Myocyte (in vitro differentiated cells): ENCODE data around the gene RINT1. TPM values are rescaled to one million over a fixed set of nuclear protein-coding genes. Genes with fewer than 3 reads are reported as not detected.
A peak's percentile ranks its signal among the peaks of the same experiment; 100 is the strongest.

Experiments used
- DNase-seq: peaks from one replicate; pipeline ENCODE4 v3.0.0-alpha.2; 2012; ENCODE audit warnings: low read depth
- total RNA-seq: library from RNA; depleted of rRNA; stranded (reverse); fragments of >200 nt; gene quantifications from 2 replicates; pipeline ENCODE4 v1.2.3, GENCODE V29; 2014

RINT1 gene
- total RNA-seq, 1 donor from 2014 or later, result 19.1 TPM

DNA sequence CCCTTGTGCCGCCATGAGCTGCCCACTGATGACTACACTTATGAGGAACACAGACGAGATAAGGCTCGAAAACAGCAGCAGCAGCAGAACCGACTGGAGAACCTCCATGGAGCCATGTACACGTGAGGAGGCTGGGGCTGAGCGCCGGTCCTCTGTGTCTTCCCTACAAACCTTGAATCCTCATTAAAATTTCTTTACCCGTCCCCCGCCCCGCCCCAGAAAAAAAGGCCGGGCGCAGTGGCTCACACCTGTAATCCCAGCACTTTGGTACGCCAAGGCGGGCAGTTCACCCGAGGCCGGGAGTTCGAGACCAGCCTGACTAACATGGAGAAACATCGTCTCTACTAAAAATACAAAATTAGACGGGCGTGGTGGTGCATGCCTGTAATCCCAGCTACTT, 1.5 kb upstream of the RINT1 start:
- DNase-seq, result no peak

- DNase-seq, result peak; percentile 5
Observed at GRCh38 chr7:105532709-105533460, 884 bp downstream of the RINT1 start.

DNA sequence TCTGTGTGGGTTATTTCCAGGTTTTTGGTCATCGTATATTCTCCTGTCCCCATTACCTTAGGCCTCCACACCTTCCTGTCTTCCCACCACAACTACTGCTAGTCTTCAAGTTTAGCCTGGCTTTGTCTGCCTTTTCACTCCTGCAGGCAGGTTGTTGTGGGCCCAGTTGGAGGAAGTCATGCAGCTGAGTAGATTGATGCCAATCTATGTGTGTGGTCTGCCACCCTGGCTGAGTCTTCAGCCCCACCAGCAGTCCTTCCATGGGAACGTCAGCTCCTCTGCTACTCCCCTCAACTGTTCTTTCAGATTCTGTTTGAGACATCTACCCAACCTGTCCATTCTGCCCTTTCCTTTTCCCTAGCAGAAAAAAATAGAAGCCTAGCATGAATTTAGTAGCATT, 6.3 kb downstream of the RINT1 start:
- DNase-seq, result no peak

DNA sequence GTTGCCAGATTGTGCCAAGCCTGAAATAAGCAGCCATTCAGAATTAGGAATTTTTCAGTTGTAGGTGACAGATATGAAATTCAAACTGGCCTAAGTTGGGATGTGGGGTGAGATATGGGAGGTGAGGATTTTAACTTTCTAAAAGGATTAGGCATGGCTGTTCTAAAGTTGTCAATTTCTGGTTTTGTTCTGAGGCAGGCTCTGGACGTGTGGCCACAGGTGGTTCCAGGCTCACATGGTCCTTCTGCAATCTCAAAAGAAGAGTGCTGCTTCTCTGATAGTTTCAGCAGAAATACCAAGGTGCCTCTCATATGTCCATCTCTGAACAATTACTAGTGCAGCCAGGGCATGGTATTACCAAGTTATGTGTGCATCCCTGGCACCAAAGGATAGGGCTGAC, 27.9 kb downstream of the RINT1 start:
- DNase-seq, result peak; percentile 30

DNA sequence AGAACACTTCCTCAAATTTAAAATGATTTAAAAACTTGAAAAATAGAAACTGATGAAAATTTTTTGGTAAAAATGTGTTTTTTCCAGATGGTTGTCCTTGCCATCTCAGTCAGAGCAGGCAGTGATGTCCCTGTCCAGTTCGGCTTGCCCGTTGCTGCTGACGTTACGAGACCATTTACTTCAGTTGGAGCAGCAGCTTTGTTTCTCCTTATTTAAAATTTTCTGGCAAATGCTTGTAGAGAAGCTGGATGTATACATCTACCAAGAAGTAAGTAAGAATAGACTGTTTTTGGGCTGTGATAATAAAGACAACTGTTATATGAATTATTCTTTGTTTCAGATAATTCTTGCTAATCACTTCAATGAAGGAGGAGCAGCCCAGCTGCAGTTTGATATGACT, 33.2 kb downstream of the RINT1 start:
- DNase-seq, result no peak

DNA sequence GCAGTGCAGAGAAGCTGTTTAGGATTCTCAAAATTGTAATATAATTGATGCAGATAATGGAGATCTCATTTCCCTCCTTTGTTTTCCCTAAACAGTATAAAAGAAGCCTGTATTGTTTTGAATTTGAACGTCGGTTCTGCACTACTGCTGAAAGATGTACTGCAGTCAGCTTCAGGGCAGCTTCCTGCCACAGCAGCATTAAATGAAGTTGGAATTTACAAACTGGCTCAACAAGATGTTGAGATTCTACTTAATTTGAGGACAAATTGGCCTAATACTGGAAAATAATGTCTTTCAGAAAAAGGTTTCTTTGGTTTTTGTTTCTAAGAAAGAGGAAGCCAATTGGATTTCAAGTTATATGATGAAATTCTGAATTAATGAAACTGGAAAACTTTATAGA, 35.0 kb downstream of the RINT1 start:
- DNase-seq, result no peak

GRCh38 chr7:105567821-105568220, 35.8 kb downstream of the RINT1 start:
- no peak for DNase-seq

- DNase-seq, result no peak
Observed at GRCh38 chr7:105571891-105572290, 39.9 kb downstream of the RINT1 start.

- DNase-seq, result peak; percentile 79
Observed at GRCh38 chr7:105577251-105577650, 45.2 kb downstream of the RINT1 start.

DNA sequence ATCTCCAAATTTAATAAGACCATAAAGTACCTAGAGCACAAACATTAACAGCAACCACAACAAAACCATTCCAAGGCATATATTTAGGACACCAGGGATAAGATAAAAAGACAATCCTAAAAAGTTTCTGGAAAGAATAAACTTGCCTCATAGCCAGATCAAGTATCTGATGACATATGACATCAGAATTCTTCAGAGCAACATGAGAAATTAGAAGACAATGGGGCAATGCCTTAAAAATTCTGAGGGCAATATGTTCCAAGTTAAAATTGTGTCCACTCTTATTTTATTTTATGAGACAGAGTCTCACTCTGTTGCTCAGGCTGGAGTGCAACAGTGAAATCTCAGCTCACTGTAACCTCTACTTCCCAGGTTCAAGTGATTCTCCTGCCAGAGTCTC, 46.5 kb downstream of the RINT1 start:
- DNase-seq, result peak; percentile 37

GRCh38 chr7:105580022-105580740, 48.2 kb downstream of the RINT1 start:
- no peak for DNase-seq

DNA sequence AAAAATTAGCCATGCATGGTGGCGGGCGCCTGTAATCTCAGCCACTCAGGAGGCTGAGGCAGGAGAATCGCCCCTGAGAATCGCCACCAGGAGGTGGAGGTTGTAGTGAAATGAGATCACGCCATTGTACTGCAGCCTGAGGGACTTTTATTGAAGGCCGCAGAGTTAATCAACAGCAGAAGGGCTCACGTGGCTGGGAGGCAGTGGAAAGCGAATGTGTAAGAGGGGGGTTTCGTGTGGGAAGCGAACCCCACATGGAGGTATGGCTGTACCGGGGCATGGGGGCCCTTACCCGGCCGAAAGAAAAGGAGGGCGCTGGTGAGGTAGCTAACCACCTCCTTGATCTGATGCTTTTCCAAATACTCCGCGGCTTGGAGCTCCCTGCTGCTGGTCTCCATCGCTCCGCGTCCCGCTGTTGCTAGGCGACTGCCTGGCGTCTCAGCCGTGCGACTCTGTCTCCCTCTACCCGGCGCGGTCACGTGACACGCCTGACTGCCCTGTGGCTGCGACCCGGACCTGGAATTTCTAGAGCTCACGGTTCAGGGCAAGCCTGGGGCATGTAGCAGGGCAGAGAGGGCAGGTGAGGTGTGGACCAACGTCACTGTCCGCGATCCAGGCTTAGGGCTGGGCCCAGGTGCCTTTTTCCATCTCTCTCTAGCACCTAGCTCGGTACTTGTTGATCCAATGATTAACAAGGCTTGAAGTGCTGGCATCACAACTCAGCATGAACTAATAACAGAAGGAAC, 49.2 kb downstream of the RINT1 start, which contains the start of gene EFCAB10:
Gene EFCAB10, minus strand, starts transcription at position 428 of the 746 bp plus-strand sequence. Its CDS starts 30 bp downstream, at position 398.
- peak; percentile 60 for DNase-seq

GRCh38 chr7:105583061-105583460, 51.1 kb downstream of the RINT1 start:
- no peak for DNase-seq

DNA sequence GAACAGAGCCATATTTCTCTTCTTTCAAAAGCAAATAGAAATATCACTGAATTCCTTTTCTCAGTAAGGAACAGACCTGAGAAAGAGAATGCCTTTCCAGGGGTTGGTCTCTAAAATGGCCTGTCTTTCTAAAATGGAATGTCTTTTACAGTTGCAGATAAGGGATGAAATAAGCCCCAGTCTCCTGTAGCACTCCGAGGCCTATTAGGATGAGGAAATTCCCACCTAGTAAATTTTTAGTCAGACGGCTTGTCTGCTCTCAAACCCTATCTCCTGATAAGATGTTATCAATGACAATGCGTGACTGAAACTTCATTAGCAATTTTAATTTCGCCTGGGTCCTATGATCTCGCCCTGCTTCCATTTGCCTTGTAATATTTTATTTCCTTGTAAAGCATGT, 52.2 kb downstream of the RINT1 start:
- no peak for DNase-seq

DNA sequence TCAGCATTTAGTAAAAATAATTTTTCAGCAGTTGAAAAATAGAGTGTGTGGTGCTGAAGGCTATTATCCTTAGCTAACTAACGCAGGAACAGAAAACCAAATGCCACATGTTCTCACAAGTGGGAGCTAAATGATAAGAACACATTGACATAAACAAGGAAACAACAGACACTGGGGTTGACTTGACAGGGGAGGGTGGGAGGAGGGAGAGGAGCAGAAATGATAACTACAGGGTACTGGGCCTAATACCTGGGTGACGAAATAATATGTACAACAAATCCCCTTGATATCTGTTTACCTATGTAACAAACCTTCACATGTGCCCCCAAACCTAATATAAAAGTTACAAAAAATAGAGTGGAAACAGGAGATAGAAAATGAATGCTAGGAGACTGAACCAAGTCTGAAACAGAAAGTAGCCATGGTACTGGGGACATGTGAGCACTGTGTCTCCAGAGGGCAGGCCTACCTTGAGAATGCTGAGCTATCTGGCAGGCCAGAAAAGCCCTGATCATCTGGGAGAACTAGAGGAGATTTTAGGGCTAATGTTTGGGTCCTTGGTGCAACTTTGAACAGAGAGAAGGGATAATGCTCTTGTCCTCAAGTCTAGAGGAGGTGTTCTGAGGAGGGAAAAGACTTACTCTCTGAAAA, 54.0 kb downstream of the RINT1 start:
- DNase-seq, result no peak

DNA sequence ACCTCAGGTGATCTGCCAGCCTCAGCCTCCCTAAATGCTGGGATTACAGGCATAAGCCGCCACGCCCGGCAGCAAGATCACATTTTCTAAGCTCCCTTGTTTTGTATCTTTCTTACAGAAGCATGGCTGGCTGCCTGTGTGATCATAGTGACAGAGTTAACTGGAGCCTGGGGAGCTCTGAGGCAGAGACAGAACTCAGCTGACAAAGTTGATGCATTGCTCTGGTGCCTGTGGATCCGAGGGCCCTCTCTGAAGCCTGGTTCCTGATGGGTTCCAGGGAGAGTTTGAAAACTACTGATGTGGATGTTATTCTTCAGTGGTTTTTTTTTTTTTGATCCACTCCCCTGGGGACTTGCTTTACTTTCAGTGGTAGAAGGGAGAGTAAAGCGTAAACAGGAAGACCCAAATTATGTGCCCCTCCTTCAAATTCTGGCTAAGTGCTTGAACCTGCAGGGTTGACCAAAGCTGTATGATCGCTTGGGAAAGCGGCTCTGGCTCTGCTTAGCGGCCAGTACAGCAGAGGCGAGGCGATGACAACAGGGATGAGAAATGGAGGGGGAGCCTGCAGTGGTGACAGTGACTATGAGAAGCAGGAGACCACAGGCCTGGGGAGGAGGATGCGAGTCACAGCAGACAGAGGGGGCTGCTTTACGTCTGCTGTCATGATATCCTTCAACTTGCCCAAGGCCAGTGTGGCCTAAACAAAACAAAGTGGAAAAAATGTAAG, 56.1 kb downstream of the RINT1 start:
- no peak for DNase-seq

DNA sequence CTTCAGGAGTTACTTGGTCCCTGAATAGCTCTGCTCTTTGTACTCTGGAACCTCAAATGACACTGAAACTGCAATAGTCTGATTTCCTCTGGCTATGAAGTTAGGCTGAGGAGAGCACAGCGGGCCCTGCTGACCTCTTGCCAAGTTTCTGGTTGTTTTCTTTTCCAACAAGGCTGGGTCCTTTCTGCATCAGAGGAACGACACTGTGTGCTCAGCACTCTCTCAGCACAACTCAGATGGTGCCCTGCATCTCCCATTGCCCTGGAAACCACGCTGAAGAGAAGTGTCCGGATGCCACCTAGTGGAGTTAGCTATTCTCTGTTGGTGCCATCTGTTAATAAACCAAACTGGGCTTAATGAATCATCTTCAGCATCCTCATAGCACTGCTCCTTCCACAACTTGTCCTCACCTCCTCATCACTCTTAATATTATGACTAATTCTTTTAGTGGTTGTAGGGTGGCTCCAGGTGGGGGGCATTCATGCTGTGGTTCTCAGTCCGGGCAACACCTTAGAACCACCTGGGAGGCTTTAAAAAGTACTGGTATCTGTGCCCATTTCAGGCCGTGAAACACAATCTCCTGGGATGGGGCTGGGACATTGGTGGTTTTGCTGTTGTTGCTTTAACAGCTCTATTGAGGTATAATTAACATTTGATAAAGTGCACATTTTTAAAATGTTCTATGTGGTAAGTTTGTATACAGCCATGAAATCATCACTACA, 57.5 kb downstream of the RINT1 start:
- peak; percentile 93 for DNase-seq

DNA sequence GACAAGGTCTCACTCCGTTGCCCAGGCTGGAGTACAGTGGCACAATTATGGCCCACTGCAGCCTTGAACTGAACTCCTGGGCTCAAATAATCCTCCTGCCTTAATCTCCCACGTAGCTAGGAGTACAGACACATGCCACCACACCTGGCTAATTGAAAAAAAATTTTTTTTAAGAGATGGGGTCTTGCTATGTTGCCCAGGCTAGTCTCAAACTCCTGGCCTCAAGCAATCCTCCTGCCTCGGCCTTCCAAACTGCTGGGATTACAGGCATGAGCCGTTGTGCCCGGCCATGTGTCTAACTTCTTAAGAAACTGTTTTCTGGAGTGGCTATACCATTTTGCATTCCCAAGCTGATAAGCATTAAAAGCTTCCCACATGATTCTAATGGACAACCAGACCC, 58.8 kb downstream of the RINT1 start:
- no peak for DNase-seq

- no peak for DNase-seq
Observed at GRCh38 chr7:105591522-105591921, 59.5 kb downstream of the RINT1 start.

DNA sequence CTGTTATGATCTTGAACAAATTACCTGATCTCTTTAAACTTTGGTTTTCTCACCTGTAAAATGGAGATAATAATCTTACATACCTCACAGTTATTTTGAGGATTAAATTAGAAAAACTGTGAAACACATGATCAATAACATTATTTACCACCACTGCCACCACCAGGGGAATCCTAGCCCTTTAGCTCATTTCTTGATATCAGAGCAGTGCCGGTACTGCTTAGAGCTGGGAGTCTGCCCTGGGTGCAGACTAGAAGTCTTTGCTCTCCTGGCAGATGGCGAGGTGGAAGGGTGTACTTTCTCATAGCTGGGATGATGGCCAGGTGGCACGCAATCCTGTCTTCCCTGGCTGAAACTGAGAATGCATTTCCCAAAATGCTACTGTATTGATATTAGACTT, 62.0 kb downstream of the RINT1 start:
- DNase-seq, result no peak
